ENCODE measurements around the gene CACNB3.
A peak's percentile ranks its signal among the peaks of the same experiment; 100 is the strongest.

Gene CACNB3

DNA sequence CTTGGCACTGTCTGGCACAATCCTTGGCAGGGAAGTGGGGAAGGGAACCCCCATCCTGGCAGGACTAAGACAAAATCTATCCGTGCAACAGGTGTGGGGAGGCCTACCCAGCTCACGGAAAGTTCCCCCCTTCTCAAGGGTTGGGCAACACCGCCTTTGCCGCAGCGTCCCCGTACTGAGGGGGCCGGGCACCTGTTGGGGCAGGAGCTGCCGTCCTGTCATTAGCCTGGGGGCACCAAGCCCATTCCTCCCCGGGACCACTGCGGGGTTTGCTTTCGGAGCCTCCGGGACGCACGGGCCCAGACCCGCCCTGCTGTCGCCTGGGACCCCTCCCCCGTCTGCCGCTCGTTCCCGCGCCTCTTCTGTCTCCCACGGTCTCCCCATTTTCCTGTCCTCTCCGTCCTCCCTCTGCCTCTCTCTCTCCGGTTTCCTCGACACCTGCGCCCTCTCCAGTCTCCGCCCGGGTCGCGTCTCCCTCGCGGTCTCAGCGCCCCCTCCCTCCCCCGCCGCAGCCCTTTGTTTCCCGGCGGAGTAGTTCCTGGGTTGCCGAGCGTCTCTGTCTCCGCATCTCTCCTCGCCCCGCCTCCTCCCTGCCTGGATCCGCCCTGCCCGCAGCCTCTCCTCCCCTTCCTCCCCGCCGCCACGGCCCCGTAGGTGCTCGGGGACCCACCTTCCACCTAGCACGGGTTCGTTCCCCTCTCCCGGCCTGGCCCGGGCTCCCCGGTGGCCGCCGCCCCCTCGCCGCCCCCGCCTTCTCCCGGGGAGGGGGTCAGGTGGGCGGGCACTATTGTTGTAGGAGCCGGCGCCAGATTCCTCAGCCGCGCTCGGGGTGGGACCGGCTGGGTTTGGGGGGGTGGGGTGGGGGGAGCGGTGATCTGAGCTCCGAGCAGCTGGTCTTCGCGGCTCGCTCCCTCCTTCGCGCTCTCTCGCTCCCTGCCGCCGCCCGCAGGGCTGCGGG is at the start of gene CACNB3:
Gene CACNB3, plus strand, starts transcription at position 624 of the 958 bp plus-strand sequence. CDS start 434 bp downstream, outside the sequence.
- peak; percentile 67 for DNase-seq

DNA sequence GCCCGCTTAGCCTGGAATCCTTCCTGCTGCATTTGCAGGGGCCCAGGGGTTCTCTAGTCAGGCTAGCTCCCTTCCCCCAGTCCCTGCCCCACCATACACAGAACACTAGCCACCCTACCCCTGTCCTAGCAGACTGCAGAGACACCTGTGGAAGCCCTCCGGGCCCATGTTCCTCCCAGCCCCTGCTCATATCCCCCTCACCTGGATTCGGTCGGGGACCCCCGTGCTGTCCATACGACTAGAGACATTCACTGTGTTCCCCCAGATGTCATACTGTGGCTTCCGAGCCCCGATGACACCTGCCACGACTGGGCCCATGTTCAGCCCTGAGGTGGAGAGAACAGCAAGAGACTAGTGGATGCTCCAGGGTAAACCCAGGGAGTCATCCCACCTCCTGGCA is 49.6 kb upstream of the CACNB3 start:
- no peak for DNase-seq

DNA sequence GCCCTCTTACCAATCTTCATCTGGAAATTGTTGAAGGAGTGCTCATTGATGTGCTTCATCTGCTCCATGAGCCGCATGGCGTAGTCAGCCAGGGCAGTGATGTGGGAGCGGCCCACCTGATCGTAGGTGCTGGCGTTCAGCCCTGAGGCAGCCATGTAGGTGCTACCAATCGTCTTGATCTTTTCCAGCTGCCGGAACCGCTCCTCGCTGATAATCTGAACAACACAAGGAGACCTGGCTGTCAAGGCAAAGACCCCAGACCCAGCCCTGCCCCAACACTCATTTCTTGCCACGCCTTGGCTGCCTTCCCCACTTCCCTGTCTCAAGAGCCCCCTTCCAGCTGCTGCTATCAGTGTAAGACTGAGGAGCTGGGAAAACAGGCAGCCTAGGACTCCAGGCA is 47.5 kb upstream of the CACNB3 start:
- no peak for DNase-seq

DNA sequence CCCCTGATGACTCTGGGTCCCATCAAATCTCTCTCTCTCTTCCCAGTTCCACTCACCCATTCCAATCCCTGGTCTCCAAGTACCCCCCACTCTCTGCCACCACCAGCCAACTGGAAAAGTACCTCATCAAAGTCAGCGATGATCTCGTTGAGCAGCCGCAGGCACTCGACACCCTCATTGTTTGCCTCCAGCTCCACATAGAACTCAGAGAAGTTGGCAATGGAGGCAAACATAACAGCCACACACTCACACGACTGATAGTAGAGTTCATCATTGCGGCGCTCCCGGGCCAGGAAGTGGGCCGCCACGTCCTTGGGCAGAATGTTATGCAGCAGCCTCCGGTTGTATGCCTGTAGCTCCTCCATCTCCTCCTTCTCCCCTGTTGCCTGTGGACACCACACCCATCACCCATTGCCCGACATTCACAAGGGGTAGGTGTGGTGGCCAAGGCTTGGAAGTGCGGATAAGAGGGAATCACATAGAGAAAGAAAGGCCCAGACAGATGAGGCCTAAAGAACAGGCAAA is 46.6 kb upstream of the CACNB3 start:
- DNase-seq, result no peak

DNA sequence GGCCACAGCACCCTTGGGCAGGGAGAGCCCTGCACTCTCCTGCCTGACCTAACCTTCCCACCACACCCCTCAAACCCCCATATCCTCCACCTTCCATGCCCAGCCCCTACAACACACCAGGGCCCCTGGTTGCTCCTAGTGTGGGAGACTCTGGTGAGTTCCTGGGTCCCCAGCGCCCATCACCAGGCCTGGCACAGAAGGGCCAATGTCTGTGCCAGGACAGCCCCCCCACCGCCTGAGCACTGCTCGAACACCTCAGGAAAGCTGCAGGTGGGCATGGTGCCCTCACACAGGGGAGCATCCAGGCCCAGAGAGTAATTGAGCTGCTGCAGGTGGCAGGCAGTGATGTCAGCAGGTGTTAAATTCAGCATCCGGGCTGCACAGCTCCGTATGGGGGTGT is 44.6 kb upstream of the CACNB3 start:
- no peak for DNase-seq

DNA sequence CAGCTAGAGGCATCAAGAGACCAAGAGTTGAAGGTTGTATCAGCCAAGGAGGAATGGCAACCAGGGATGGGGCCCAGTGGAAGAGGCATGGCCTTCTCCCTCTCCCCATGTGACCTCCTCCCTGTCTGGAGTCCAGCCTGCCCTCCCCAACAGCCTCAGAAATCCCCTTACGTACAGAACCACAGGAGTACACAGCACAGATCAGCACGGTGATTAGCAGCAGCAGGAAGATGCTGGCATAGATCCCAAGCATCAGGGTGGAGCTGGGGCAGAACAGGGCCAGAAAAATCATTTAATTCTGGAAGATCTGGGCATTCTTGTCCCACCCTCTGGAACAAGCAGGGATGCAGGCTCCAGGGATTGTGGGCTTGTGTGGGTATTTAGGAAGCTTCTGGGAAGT is 43.8 kb upstream of the CACNB3 start:
- DNase-seq, result no peak

DNA sequence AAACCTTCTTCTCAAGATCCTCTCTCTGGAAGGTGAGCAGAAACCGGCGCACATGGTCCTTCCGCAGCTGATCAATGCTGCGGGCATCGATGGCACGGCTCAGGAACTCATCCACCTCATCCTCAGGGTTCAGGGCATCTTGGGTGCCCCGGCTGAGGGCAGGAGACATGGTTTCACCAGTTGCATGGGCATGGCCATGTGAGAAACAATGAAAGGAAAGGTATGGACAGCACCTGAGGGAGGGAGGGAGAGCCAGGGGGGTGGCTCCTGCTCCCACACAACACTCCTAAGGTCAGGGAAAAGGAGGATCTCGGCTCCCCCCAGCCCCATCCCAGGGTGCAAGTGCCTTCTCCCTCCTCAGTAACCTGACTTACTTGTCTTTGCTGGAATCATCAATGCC is 43.0 kb upstream of the CACNB3 start:
- DNase-seq, result no peak

DNA sequence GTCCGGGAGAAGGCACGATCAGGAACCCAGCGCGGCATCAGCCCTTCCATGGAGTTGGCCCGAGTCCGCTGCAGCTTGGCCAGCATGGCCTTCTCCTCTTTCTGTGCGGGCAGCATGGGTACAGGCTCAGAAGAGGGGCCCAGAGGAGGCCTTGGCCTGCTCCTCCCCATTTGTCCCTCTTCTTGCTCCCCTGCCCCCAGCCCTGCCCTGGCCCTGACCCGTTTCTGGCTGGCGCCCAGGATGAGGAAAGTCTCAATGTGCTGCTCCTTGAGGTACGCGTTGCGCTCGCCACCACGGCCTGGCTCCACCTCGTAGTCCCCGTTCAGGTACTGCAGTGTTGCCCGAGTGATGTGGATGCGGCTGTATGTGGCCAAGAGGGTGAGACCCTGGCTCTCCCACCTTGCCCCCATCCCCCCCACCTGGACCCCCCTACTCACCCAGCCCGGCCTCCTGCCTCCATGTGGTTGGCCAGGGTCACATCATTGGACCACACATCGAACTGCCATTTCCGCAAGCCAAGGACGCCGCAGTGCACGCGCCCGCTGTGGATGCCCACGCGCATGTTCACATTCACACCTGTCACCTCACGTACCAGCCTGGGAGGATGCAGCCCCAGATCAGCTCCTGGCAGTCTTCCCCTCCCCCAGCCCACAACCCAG is 42.2 kb upstream of the CACNB3 start:
- DNase-seq, result no peak

DNA sequence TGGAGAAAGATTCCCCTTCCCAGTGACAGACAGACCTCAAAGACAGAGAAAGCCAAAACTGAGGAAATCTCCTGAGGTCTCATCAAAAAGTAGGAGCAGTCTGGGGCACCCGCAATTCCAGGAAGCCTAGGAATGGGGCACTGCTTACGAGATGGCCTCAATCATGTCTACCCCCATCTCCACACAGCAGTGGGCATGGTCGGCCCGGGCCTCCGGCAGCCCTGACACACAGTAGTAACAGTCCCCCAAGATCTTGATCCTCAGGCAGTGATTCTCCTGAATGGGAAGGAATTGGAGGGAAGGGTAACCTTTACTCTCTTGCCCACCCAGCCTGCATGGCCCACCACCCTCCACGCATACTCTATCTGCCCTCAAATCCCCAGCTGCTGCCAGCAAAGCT is 41.3 kb upstream of the CACNB3 start:
- DNase-seq, result no peak

DNA sequence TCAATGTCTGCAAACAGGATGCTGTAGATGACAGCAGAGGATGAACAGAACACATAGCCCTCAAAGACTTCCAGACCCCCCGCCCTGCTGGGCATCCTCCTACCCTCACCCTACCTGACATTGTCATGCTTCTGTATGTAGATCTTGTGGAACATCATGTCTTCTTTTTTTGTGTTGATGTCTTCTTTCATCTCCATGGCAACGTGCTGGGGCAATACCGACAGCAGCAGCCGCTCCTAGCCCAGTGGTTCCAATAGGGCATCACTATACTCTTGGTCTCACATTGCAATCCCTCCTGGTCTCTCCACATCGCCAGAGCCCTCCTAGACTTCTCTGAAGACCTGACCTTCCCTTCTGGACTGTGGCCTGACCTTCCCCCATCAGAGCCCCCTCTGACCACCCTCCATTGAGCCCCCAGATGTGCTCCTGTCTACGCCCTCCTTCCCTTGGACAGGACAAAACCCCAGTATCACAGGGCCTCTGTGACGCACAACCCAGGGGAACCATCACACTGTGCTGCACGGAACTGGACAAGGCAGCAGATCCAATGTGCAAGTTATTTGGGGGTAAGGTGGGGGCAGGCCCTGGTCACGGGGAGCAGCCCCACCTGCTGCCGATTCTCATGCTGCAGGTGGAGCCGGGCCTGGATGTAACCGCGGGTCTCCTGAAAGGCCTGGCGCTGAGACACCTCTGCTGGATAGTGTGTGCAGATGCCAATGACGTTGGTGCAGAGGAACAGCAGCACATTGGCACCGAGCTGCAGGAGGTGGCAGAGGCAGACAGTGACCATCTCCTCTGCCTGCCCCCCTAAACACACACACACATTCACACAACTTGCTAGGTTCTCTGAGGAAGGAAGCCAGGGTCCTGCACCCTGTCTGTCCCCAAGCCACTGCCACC is 40.5 kb upstream of the CACNB3 start:
- no peak for DNase-seq

DNA sequence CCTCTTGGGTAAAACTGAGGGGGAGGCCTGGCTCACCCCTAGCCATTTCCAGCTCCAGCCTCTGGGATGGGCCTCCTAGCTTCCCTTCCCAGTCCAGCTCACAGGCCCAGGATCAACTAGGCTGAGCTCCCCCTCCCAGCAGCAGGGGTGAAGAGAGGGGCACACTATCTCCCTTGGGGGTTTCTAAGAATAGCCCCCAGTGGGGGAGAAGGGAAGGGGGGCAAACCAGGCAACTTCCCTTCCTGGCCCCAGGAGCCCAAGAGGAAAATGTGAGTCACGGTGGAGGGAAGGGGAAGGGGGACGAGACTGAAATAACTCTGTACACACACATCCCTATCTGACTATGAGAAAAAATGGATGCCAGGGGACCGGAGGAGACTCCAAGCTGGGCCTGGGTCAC is 38.4 kb upstream of the CACNB3 start:
- DNase-seq, result no peak

DNA sequence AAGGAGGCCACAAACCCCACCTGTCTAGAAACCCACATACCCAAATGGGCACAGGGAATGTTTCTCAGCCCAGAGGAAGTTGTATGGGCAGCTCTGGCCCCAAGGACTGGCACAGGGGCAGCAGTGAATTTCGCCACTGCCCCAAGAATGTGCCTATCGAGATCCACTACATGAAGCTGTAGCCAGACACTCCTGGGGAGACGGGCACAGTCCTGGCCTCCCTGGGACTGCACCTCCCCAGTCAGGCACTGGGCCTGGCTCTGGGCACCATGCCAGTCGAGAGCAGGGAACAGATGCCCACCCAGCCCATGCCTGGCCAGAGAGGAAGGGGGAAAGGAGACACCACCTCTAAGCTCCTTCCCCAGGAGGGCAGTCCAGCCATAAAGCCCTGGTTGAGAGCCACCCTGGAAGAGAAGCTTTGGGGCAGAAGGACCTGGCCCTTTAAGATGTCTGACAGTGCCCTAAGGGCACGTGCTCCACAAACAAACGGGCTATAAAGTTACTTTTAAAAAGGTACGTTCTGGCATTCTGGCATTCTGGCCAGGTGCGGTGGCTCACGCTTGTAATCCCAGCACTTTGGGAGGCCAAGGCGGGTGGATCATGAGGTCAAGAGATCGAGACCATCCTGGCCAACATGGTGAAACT is 37.8 kb upstream of the CACNB3 start:
- no peak for DNase-seq

DNA sequence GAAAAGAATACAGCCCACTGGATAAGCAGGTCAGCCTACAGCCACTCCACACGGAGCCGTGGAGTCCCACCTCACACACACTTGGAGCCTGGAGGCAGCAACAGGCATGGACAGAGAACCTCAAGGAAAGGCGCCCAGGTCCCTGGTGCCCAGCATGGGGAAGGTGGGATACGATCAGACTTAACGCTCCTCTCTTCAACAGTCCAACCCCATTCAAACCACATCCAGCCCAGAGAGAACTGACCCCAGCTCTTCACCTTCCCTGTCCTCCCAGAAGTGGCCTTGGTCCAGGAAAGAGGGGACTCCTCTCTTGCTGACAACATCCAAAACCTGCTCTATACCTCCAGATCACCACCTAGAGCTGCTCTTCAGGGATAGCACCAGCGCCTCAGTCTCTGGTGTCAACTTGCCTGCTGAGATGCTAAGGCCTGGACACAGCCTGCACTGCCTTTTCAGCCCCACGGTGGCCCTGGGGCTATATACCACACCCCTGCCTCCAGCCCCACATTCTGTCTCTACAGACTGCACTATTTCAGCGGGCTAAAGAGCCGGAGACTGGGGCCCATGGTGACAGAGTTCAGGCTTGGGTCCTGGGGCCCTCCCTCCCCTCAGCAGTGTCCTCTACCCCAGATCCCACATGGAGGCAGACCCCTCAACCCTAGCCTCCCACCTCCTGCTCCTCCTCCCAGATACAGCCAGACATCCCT is 36.4 kb upstream of the CACNB3 start:
- DNase-seq, result no peak

DNA sequence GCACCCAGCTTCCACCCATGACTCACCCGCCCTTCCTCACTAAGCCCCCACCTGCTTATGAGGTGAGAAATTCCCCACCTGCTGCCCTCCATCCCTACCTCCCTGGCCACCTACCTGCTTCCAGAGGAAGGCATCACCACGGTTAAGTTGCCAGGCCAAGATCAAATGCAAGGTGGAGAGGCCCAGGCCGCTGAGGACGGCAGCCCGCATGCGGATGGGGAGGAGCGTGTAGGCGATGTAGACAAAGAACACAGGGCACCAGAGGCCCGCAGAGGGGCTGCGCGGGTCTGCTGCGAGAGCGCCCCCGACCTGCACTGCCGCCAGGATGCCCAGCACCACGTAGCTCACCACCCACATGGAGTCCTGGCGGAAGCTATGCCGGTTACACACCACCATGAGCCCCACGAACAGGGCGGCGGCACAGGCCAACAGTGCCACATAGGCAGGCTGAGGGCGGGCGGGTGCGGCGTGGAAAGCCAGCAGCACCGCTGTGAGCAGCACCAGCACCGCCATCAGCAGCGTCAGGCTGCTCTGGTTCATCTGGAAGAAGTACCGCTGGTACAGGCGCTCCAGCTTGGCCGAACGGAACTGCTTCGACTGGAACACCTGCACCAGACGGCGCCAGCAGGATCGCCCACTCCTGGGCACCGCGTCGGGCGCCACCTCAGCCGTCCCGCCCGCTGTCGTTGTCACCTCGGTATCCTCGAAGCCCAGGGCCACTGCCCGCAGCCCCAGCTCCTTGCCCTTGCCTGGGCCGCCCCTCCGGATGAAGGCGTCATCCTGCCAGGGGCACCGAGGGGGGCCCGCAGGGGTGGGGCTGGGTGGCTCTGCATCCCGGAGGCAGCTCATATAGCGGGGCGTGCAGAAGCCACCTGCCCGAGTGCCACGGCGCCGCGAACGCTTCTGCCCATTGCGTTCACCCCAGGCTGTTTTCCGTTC is 35.6 kb upstream of the CACNB3 start:
- no peak for DNase-seq

DNA sequence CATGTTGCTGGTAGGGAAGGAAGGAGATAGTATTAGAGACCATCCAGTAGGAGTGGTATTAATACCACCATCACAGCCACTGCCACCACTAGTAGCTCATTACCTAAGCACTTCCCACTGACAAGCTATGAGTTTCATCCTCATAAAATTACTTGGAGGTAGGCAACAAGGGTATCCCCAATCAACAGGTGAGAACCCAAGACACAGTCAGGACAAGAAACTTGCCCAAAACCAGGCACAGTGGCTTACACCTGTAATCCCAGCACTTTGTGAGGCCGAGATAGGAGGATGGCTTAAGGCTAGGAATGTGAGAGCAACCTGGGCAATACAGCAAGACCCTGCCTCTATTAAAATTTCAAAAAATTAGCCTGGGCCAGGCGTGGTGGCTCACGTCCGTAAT is 34.9 kb upstream of the CACNB3 start:
- no peak for DNase-seq

DNA sequence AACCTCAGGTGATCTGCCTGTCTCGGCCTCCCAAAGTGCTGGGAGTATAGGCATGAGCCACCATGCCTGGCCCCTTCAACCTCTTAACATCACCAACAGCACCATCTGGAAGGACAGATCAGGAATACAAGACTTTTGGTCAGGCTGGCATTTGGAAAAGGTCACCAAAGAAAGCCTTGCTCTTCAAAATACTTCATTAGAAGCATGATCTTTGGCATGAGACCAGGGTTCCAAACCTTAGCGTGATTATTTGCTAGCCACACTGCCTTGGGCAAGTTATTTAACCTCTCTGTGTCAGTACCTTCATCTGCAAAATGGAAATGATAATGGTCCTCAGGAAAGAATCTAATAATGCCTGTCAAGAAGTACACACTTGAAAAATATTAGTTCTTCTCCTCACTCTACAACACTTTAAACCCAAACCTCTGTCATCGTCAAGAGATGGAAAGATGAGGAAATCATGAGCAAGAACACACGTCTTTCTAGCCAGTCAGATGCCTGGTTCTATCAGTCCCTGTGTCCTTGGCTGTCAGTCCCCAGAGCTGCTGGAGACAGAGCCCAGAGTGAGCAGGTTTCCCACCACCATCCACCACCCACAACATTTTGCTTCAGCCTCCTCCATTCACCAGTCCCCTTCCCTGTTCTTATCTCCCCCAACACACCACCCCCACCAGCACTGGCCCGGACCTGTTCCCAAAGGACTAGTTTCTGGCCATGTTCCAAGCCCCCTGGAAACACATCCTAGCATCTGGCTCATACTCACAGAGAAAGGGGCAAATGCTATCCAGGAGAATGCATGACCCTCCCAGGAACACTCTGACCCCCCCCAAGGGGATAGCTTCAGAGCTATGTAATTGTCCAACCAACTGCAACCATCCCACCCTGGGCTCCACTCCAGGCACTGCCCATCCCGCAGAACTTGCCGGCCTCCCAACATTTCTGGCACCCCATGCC is 31.4 kb upstream of the CACNB3 start:
- no peak for DNase-seq

DNA sequence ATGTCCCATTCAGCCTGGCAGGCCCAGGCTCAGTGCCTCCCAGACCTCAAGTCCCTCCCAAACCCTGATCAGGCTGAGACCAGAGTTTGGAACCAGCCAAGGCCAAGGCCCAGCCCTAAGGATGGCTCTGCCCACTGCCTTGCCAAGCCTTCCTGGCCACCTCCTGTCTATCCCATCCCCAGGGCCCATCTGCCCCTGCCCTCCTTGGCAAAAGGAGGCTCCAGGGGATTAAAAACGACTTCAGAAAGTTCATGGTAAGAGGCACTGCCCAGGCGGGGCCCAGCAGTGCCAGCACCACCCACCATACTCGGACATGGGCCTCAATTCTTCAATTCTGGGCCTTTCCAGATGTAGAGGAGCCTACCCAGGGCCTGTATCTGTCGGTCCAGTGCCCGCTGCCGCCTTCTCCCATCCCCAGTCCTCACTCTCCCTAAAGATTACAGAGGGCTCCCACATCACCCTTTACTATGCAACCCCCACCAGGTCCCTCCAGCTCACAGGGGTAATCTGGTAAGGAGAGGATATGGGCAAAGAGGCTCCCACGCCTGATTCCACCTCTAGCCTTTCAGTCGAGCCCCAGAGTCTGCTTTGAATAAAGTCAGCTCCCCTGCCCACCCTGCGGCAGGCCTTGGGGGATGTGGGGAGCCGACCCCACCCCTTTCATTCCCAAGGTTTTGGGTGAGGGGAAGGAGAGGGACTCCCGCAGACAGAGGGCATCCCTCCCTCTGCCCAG is 30.3 kb upstream of the CACNB3 start:
- DNase-seq, result no peak

DNA sequence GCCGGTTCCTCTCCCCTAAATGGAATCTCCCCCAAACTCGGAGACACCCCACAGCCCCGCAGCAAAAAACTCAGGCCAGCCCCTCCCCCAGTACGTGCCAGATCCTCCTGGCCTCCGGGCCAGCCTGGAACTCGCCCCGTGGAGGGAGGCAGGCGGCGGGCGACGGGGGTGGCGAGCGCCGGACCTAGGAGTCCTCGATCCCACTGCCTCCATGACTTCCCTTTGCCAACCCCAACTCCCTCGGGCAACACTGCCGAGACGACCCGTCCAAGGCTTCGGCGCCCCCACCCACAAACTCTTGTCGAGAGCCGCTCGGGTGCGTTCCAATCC is 29.8 kb upstream of the CACNB3 start:
- no peak for DNase-seq

Data from NCI-H2029 (cell line).